K562 (cell line): ENCODE results near the gene CAPZA1. TPM values are rescaled to one million over a fixed set of nuclear protein-coding genes. Genes with fewer than 3 reads are reported as not detected.

ENCODE experiments used
- CREB3L1 ChIP-seq: fragments of 450-650 bp; IDR thresholded peaks from 2 replicates; pipeline ENCODE4 v1.6.1; 2014; ENCODE audit warnings: low read depth, mild to moderate bottlenecking, moderate library complexity, borderline replicate concordance
- CTBP1 ChIP-seq: fragments of 450-650 bp; IDR thresholded peaks from 2 replicates; pipeline ENCODE4 v1.6.1; 2016; ENCODE audit warnings: borderline replicate concordance
- ETV1 ChIP-seq: fragments of 450-650 bp; conservative IDR thresholded peaks from 2 replicates; pipeline ENCODE4 v1.6.1; 2016; ENCODE audit warnings: missing genetic modification characterization, control low read depth, low read depth, missing compliant biosample characterization
- FOS ChIP-seq: IDR thresholded peaks from 3 replicates; pipeline ENCODE4 v1.6.1; 2011; ENCODE audit not compliant: insufficient read length; ENCODE audit errors: extremely low read depth
- HES1 ChIP-seq: fragments of 450-650 bp; IDR thresholded peaks from 2 replicates; pipeline ENCODE4 v1.6.1; 2016; ENCODE audit warnings: low read depth, mild to moderate bottlenecking, moderate library complexity
- L3MBTL2 ChIP-seq: fragments of 450-650 bp; IDR thresholded peaks from 2 replicates; pipeline ENCODE4 v1.6.1; 2016; ENCODE audit warnings: mild to moderate bottlenecking, moderate library complexity
- OTX1 ChIP-seq: fragments of 450-650 bp; formaldehyde crosslinking; IDR thresholded peaks from 2 replicates; pipeline ENCODE4 v1.4.0; 2022; ENCODE audit warnings: mild to moderate bottlenecking
- PKNOX1 ChIP-seq: fragments of 450-650 bp; IDR thresholded peaks from 2 replicates; pipeline ENCODE4 v1.6.1; 2016
- SP2 ChIP-seq: IDR thresholded peaks from 2 replicates; pipeline ENCODE4 v1.6.1; 2011; ENCODE audit warnings: mild to moderate bottlenecking, low read depth, low read length, moderate library complexity; ENCODE audit not compliant: poor library complexity, severe bottlenecking; ENCODE audit errors: extremely low read depth
- YBX1 ChIP-seq: fragments of 450-650 bp; IDR thresholded peaks from 2 replicates; pipeline ENCODE4 v1.7.1; 2016; ENCODE audit warnings: mild to moderate bottlenecking
- ZFP36 ChIP-seq: fragments of 150-350 bp; IDR thresholded peaks from 2 replicates; pipeline ENCODE4 v1.6.1; 2018; ENCODE audit warnings: low read length, low read depth; ENCODE audit not compliant: partially characterized antibody
- ZFPM2 ChIP-seq: fragments of 250-450 bp; sonication (Bioruptor Pico); IDR thresholded peaks from 2 replicates; pipeline ENCODE4 v1.5.1; 2022; ENCODE audit warnings: mild to moderate bottlenecking
- ZNF133 ChIP-seq: fragments of 250-450 bp; sonication (Bioruptor Pico); IDR thresholded peaks from 2 replicates; pipeline ENCODE4 v1.4.0; 2020; ENCODE audit warnings: mild to moderate bottlenecking
- ZNF507 ChIP-seq: conservative IDR thresholded peaks from 2 replicates; pipeline ENCODE4 v1.6.1; 2017; ENCODE audit warnings: missing genetic modification characterization, missing compliant biosample characterization
- polyA plus RNA-seq, 8 experiments: library from polyadenylated mRNA; depleted of rRNA in 4 of 8; stranded (reverse) in 5 of 8; unstranded in 3 of 8; fragments of >200 nt; fragmentation: Nextera tagmentation in 2 of 8; fragmentation: Illumina TruSeq in 1 of 8; extraction: Ambion mirVana in 2 of 8; extraction: Trizol in 1 of 8; gene quantifications; 2 replicates each; pipeline versions ENCODE4 v1.2.1 to v1.2.3, GENCODE V29; 2011 to 2014; ENCODE audit warnings: inconsistent platforms in 1 of 8, missing spikeins in 1 of 8
- total RNA-seq, 7 experiments: library from RNA; depleted of rRNA in 6 of 7; stranded (reverse); fragments of >200 nt in 6 of 7; fragmentation: Illumina TruSeq in 2 of 7; extraction: Trizol in 2 of 7; gene quantifications; 2 replicates each; pipeline versions ENCODE4 v1.2.1 to v1.2.3, GENCODE V29; 2011 to 2021; ENCODE audit warnings: low replicate concordance in 1 of 7
- TF ChIP-seq, protein P1 (sequence below): fragments of 200-800 bp; sonication (Bioruptor generic); IDR thresholded peaks from 2 replicates; pipeline ENCODE4 v1.6.1; 2016; ENCODE audit warnings: missing genetic modification characterization, missing compliant biosample characterization
- TF ChIP-seq, protein P2 (sequence below), 2 experiments: fragments of 150-350 bp in 1 of 2; IDR thresholded peaks; 2 replicates each; pipeline ENCODE4 v1.6.1; 2012 to 2016; ENCODE audit warnings: low read depth in 2 of 2, low read length in 2 of 2, mild to moderate bottlenecking in 1 of 2, moderate library complexity in 1 of 2

Gene CAPZA1
- total and polyA plus RNA-seq, 9 of the 15 experiments (the other 6 are each of a cell fraction or from before 2014, with no cell fraction given): 237 to 1,020 (median 306) TPM

DNA sequence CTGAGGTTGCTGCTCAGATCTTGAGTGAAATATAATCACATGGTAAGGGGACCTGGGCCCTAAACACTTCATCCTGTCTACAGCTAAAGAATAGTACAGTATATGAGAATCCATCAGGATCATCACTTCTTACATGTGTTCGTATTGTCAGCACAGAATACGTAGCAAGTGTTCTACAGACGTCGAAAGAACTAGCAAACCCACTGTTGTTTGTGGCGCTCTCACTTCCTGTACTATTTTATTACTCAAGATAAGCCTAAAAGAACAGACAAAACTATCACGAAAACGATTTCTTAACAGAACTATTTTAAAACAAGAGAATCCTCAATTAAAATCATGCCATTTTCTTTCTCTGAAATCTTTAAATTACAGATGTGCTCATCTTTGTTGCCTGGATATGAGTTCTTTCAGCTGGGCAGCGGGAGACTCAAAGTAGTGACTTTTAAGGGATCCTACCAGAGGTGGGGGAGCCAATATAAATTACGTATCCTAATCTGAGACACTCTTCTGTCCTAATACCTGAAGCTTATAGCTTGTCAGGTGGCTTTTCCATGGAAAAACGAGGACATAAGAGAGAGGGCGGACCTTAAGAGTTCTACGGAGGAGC, 1.4 kb upstream of the CAPZA1 start (continued):
- TF ChIP-seq SP2 (no peak), ZNF507 (tag) (no peak), CTBP1 (no peak), FOS (no peak), CREB3L1 (no peak), ZNF133 (CRISPR knock-in tag) (no peak), YBX1 (no peak), HES1 (no peak), L3MBTL2 (peak; percentile 52), OTX1 (CRISPR knock-in tag) (no peak), ZFPM2 (CRISPR knock-in tag) (no peak), ETV1 (tag) (peak; percentile 63), ZFP36 (no peak), PKNOX1 (no peak; the same call in 1 of the 2 replicates)
- TF ChIP-seq, protein P1, sequence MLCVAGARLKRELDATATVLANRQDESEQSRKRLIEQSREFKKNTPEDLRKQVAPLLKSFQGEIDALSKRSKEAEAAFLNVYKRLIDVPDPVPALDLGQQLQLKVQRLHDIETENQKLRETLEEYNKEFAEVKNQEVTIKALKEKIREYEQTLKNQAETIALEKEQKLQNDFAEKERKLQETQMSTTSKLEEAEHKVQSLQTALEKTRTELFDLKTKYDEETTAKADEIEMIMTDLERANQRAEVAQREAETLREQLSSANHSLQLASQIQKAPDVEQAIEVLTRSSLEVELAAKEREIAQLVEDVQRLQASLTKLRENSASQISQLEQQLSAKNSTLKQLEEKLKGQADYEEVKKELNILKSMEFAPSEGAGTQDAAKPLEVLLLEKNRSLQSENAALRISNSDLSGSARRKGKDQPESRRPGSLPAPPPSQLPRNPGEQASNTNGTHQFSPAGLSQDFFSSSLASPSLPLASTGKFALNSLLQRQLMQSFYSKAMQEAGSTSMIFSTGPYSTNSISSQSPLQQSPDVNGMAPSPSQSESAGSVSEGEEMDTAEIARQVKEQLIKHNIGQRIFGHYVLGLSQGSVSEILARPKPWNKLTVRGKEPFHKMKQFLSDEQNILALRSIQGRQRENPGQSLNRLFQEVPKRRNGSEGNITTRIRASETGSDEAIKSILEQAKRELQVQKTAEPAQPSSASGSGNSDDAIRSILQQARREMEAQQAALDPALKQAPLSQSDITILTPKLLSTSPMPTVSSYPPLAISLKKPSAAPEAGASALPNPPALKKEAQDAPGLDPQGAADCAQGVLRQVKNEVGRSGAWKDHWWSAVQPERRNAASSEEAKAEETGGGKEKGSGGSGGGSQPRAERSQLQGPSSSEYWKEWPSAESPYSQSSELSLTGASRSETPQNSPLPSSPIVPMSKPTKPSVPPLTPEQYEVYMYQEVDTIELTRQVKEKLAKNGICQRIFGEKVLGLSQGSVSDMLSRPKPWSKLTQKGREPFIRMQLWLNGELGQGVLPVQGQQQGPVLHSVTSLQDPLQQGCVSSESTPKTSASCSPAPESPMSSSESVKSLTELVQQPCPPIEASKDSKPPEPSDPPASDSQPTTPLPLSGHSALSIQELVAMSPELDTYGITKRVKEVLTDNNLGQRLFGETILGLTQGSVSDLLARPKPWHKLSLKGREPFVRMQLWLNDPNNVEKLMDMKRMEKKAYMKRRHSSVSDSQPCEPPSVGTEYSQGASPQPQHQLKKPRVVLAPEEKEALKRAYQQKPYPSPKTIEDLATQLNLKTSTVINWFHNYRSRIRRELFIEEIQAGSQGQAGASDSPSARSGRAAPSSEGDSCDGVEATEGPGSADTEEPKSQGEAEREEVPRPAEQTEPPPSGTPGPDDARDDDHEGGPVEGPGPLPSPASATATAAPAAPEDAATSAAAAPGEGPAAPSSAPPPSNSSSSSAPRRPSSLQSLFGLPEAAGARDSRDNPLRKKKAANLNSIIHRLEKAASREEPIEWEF (CRISPR knock-in tag): 0 out of 2 replicates have a peak, but pooled peaks have one; percentile 27
- TF ChIP-seq, protein P2, sequence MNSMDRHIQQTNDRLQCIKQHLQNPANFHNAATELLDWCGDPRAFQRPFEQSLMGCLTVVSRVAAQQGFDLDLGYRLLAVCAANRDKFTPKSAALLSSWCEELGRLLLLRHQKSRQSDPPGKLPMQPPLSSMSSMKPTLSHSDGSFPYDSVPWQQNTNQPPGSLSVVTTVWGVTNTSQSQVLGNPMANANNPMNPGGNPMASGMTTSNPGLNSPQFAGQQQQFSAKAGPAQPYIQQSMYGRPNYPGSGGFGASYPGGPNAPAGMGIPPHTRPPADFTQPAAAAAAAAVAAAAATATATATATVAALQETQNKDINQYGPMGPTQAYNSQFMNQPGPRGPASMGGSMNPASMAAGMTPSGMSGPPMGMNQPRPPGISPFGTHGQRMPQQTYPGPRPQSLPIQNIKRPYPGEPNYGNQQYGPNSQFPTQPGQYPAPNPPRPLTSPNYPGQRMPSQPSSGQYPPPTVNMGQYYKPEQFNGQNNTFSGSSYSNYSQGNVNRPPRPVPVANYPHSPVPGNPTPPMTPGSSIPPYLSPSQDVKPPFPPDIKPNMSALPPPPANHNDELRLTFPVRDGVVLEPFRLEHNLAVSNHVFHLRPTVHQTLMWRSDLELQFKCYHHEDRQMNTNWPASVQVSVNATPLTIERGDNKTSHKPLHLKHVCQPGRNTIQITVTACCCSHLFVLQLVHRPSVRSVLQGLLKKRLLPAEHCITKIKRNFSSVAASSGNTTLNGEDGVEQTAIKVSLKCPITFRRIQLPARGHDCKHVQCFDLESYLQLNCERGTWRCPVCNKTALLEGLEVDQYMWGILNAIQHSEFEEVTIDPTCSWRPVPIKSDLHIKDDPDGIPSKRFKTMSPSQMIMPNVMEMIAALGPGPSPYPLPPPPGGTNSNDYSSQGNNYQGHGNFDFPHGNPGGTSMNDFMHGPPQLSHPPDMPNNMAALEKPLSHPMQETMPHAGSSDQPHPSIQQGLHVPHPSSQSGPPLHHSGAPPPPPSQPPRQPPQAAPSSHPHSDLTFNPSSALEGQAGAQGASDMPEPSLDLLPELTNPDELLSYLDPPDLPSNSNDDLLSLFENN (IDR thresholded peaks at IDR 0.05; ENCODE audit: low read depth in 2 of 2, low read length in 2 of 2): no peak
